ENCODE measurements around the gene SFXN5. TPM values are rescaled to one million over a fixed set of nuclear protein-coding genes. Genes with fewer than 3 reads are reported as not detected.

SFXN5 gene
- total RNA-seq, 1 experiment from 2014 or later, result 22.0 TPM

GRCh38 chr2:73088703-73089102 is 17.2 kb upstream of the SFXN5 start:
- ATAC-seq (no peak), DNase-seq (no peak)
- Histone ChIP-seq H3K36me3 (ENCODE audit: low read depth, low read length) (peaks cover 17% of the 10 kb centered on the region), H3K9me3 (ENCODE audit: low read length) (no peaks in the 10 kb centered on the region), H3K79me2 (ENCODE audit: low read length) (peaks cover 44% of the 10 kb centered on the region), H3K4me2 (ENCODE audit: low read length) (peak overlapping the region; percentile 20; the same call in 1 of the 2 replicates), H2AFZ (ENCODE audit: low read length) (no peak overlapping the region), H3F3A (ENCODE audit: low read length, unreplicated experiment) (no peaks in the 10 kb centered on the region), H3K9me2 (replicated peaks; ENCODE audit: low read length) (no peaks in the 10 kb centered on the region), H3K27me3 (ENCODE audit: low read length) (no peaks in the 10 kb centered on the region), H3K27ac (ENCODE audit: low read length) (no peak overlapping the region), H3K9ac (ENCODE audit: low read length) (no peak overlapping the region), H4K20me1 (ENCODE audit: low read length) (0 out of 2 replicates have a peak, but pooled peaks cover 7% of the 10 kb centered on the region), H3K4me1 (ENCODE audit: insufficient read depth, low read length) (peaks cover 16% of the 10 kb centered on the region), H3K4me3 (ENCODE audit: low read length) (no peak overlapping the region)
- CTCF ChIA-PET, result no interaction called here
- intact Hi-C loops (cut with micrococcal nuclease), result loop anchor here (1.0 to 5.0 kb wide), 2 partner anchors 25 to 89 kb away; no protein-coding TSS in a partner anchor
- no TSS peak for BruUV-seq (replicated peaks)
- POLR2A ChIA-PET (ENCODE audit: unreplicated experiment), result interaction anchor here (0.6 kb wide), 1 partner anchor 107 kb away, joined by 8 read pairs; no protein-coding TSS in a partner anchor
- TF ChIP-seq EZH2phosphoT487 (IDR thresholded peaks at IDR 0.05; ENCODE audit: borderline replicate concordance, low read length) (no peak), EZH2 (IDR thresholded peaks at IDR 0.05; ENCODE audit: low read length, unreplicated experiment) (no peak), CTCF (conservative IDR thresholded peaks at IDR 0.05; ENCODE audit: low read depth, low read length) (no peak)

GRCh38 chr2:73088211-73088610 is 16.7 kb upstream of the SFXN5 start:
- ChIA-PET POLR2A (ENCODE audit: unreplicated experiment) (interaction anchor here (0.6 kb wide), 1 partner anchor 107 kb away, joined by 8 read pairs; no protein-coding TSS in a partner anchor), CTCF (no interaction called here)
- intact Hi-C loops (cut with micrococcal nuclease), result loop anchor here (5.0 kb wide), 1 partner anchor 89 kb away; no protein-coding TSS in a partner anchor
- Histone ChIP-seq H3K27me3 (ENCODE audit: low read length) (no peaks in the 10 kb centered on the region), H3K9me2 (replicated peaks; ENCODE audit: low read length) (no peaks in the 10 kb centered on the region), H4K20me1 (ENCODE audit: low read length) (0 out of 2 replicates have a peak, but pooled peaks cover 7% of the 10 kb centered on the region), H3K4me1 (ENCODE audit: insufficient read depth, low read length) (peaks cover 16% of the 10 kb centered on the region), H3K36me3 (ENCODE audit: low read depth, low read length) (peaks cover 17% of the 10 kb centered on the region), H3K4me3 (ENCODE audit: low read length) (no peak overlapping the region), H3F3A (ENCODE audit: low read length, unreplicated experiment) (no peaks in the 10 kb centered on the region), H2AFZ (ENCODE audit: low read length) (no peak overlapping the region), H3K79me2 (ENCODE audit: low read length) (peaks cover 39% of the 10 kb centered on the region), H3K27ac (ENCODE audit: low read length) (no peak overlapping the region), H3K4me2 (ENCODE audit: low read length) (no peak overlapping the region), H3K9ac (ENCODE audit: low read length) (no peak overlapping the region), H3K9me3 (ENCODE audit: low read length) (no peaks in the 10 kb centered on the region)
- DNase-seq, result no peak
- BruUV-seq (replicated peaks), result no TSS peak
- no peak for ATAC-seq
- TF ChIP-seq CTCF (conservative IDR thresholded peaks at IDR 0.05; ENCODE audit: low read depth, low read length), result no peak
- no peak for TF ChIP-seq EZH2 (IDR thresholded peaks at IDR 0.05; ENCODE audit: low read length, unreplicated experiment)
- TF ChIP-seq EZH2phosphoT487 (IDR thresholded peaks at IDR 0.05; ENCODE audit: borderline replicate concordance, low read length), result no peak

- BruUV-seq (replicated peaks), result no TSS peak
- H3K4me2 ChIP-seq (ENCODE audit: low read length), result no peak overlapping the region
These were observed 15.8 kb upstream of the SFXN5 start for GRCh38 chr2:73087311-73087710.

More at GRCh38 chr2:73087311-73087710, 15.8 kb upstream of the SFXN5 start:
- peaks cover 16% of the 10 kb centered on the region for H3K4me1 ChIP-seq (ENCODE audit: insufficient read depth, low read length)
- H4K20me1 ChIP-seq (ENCODE audit: low read length), result 0 out of 2 replicates have a peak, but pooled peaks cover 7% of the 10 kb centered on the region
- ATAC-seq (no peak), DNase-seq (no peak)
- H3F3A ChIP-seq (ENCODE audit: low read length, unreplicated experiment), result no peaks in the 10 kb centered on the region
- no peak overlapping the region for H3K9ac ChIP-seq (ENCODE audit: low read length)
- ChIA-PET POLR2A (ENCODE audit: unreplicated experiment) (interaction anchor here (0.5 kb wide), 1 partner anchor 284 kb away, joined by 4 read pairs; no protein-coding TSS in a partner anchor), CTCF (no interaction called here)
- H3K79me2 ChIP-seq (ENCODE audit: low read length), result peaks cover 32% of the 10 kb centered on the region
- H3K36me3 ChIP-seq (ENCODE audit: low read depth, low read length), result peaks cover 17% of the 10 kb centered on the region
- no peak overlapping the region for H2AFZ ChIP-seq (ENCODE audit: low read length)
- H3K27me3 ChIP-seq (ENCODE audit: low read length), result no peaks in the 10 kb centered on the region
- no peaks in the 10 kb centered on the region for H3K9me3 ChIP-seq (ENCODE audit: low read length)
- no peak for TF ChIP-seq EZH2 (IDR thresholded peaks at IDR 0.05; ENCODE audit: low read length, unreplicated experiment)
- no peaks in the 10 kb centered on the region for H3K9me2 ChIP-seq (replicated peaks; ENCODE audit: low read length)
- no peak overlapping the region for H3K27ac ChIP-seq (ENCODE audit: low read length)
- intact Hi-C loops (cut with micrococcal nuclease), result loop anchor here (5.0 kb wide), 1 partner anchor 90 kb away; no protein-coding TSS in a partner anchor
- no peak overlapping the region for H3K4me3 ChIP-seq (ENCODE audit: low read length)
